A549 (cell line): ENCODE results near the gene SRC. TPM values are rescaled to one million over a fixed set of nuclear protein-coding genes. Genes with fewer than 3 reads are reported as not detected.

Experiments used
- ATAC-seq, 2 experiments: fragments of 200-7000 bp in 1 of 2; fragments of >200 bp in 1 of 2; cut with Nextera tagmentation in 1 of 2; cut with Tn5 transposase in 1 of 2; 3 replicates each; pipeline versions ENCODE4 v1.8.0 to v1.9.1; 2018 to 2020; ENCODE audit warnings: mild to moderate bottlenecking in 1 of 2, moderate library complexity in 1 of 2
- CTCF ChIA-PET: fragments of 300-600 bp; sonication (Branson Sonifier 250); formaldehyde crosslinking; extraction: SDS; loops from one replicate; lab custom pipeline; 2021; ENCODE audit warnings: antibody characterized with exemption, inconsistent platforms; lab: Yijun Ruan, JAX
- POLR2A ChIA-PET: fragments of 350-600 bp; formaldehyde crosslinking; extraction: SDS; loops from one replicate; lab custom pipeline; 2021; ENCODE audit warnings: antibody characterized with exemption, inconsistent platforms; lab: Yijun Ruan, JAX
- DNase-seq, 2 experiments: peaks; one replicate each; pipeline versions ENCODE4 v3.0.0 to v3.0.0-alpha.2; 2011 to 2016; ENCODE audit warnings: low read depth in 1 of 2, low spot score in 1 of 2
- FAIRE-seq: peaks from 2 replicates; lab custom pipeline; 2011; peaks lifted over from hg19 to GRCh38; lab: Jason Lieb, UNC
- H3K27ac ChIP-seq, 2 experiments: fragments of >200 bp; sonication (Bioruptor Twin); formaldehyde crosslinking; 3 replicates each; pipeline ENCODE4 v1.5.1; 2016 to 2017
- H3K4me1 ChIP-seq: fragments of >200 bp; sonication (Bioruptor Twin); formaldehyde crosslinking; 3 replicates; pipeline ENCODE4 v1.6.1; 2016
- H3K4me2 ChIP-seq: fragments of >200 bp; sonication (Bioruptor Twin); formaldehyde crosslinking; 3 replicates; pipeline ENCODE4 v1.6.1; 2016
- H3K4me3 ChIP-seq: fragments of >200 bp; sonication (Bioruptor Twin); formaldehyde crosslinking; 3 replicates; pipeline ENCODE4 v1.5.1; 2016
- H3K9me3 ChIP-seq: fragments of >200 bp; sonication (Bioruptor Twin); formaldehyde crosslinking; 3 replicates; pipeline ENCODE4 v1.6.1; 2016
- BHLHE40 ChIP-seq: IDR thresholded peaks from 2 replicates; pipeline ENCODE4 v1.6.1; 2012; ENCODE audit warnings: low read depth, low read length, inconsistent platforms
- CEBPB ChIP-seq, 2 experiments: fragments of >200 bp in 1 of 2; sonication (Bioruptor Twin) in 1 of 2; formaldehyde crosslinking in 1 of 2; IDR thresholded peaks; 2 replicates each; pipeline ENCODE4 v1.6.1; 2012 to 2016
- CHD2 ChIP-seq: fragments of 150-350 bp; IDR thresholded peaks from 2 replicates; pipeline ENCODE4 v1.6.1; 2014; ENCODE audit warnings: low read length; ENCODE audit not compliant: partially characterized antibody
- CHD4 ChIP-seq: fragments of 200-600 bp; sonication (generic); IDR thresholded peaks from 2 replicates; pipeline ENCODE4 v1.6.1; 2016; ENCODE audit warnings: antibody characterized with exemption, mild to moderate bottlenecking, borderline replicate concordance
- EHMT2 ChIP-seq: fragments of 200-600 bp; sonication (generic); IDR thresholded peaks from 2 replicates; pipeline ENCODE4 v1.6.1; 2016; ENCODE audit warnings: antibody characterized with exemption, low read depth, mild to moderate bottlenecking, moderate library complexity
- FOSB ChIP-seq: fragments of 250-450 bp; sonication (Bioruptor Pico); IDR thresholded peaks from 2 replicates; pipeline ENCODE4 v1.5.0; 2020; ENCODE audit warnings: mild to moderate bottlenecking, moderate library complexity
- HEYL ChIP-seq: fragments of 250-450 bp; sonication (Bioruptor Pico); IDR thresholded peaks from 2 replicates; pipeline ENCODE4 v1.8.0; 2021; ENCODE audit warnings: mild to moderate bottlenecking, moderate library complexity
- JUN ChIP-seq, 2 experiments: fragments of >200 bp; sonication (Bioruptor Twin); formaldehyde crosslinking; IDR thresholded peaks; 2 replicates in 1 of 2; 3 replicates in 1 of 2; pipeline ENCODE4 v1.6.1; 2016 to 2017
- JUNB ChIP-seq: fragments of >200 bp; sonication (Bioruptor Twin); formaldehyde crosslinking; IDR thresholded peaks from 2 replicates; pipeline ENCODE4 v1.6.1; 2016
- KDM5A ChIP-seq: fragments of 200-600 bp; sonication (generic); IDR thresholded peaks from 2 replicates; pipeline ENCODE4 v1.6.1; 2016; ENCODE audit warnings: antibody characterized with exemption, mild to moderate bottlenecking
- MAX ChIP-seq: IDR thresholded peaks from 2 replicates; pipeline ENCODE4 v1.6.1; 2012
- MYC ChIP-seq: IDR thresholded peaks from 2 replicates; pipeline ENCODE4 v1.6.1; 2012; ENCODE audit warnings: mild to moderate bottlenecking, inconsistent platforms, low read length, improper control_type of control experiment, borderline replicate concordance
- PHF8 ChIP-seq: fragments of 200-600 bp; sonication (generic); IDR thresholded peaks from 2 replicates; pipeline ENCODE4 v1.6.1; 2016; ENCODE audit warnings: low read depth, mild to moderate bottlenecking, antibody characterized with exemption, moderate library complexity, borderline replicate concordance
- POLR2A ChIP-seq: IDR thresholded peaks from 2 replicates; pipeline ENCODE4 v1.6.1; 2012; ENCODE audit warnings: mild to moderate bottlenecking, low read length
- RAD21 ChIP-seq, 2 experiments: fragments of >200 bp in 1 of 2; sonication (Bioruptor Twin) in 1 of 2; formaldehyde crosslinking in 1 of 2; IDR thresholded peaks in 1 of 2; conservative IDR thresholded peaks in 1 of 2; 2 replicates in 1 of 2; 3 replicates in 1 of 2; pipeline ENCODE4 v1.6.1; 2012 to 2018; ENCODE audit warnings: inconsistent platforms in 1 of 2
- RCOR1 ChIP-seq: fragments of 150-350 bp; IDR thresholded peaks from 2 replicates; pipeline ENCODE4 v1.6.1; 2014; ENCODE audit warnings: antibody characterized with exemption, low read length, low read depth
- TFCP2L1 ChIP-seq: fragments of 250-450 bp; sonication (Bioruptor Pico); IDR thresholded peaks from 2 replicates; pipeline ENCODE4 v1.5.0; 2021; ENCODE audit warnings: mild to moderate bottlenecking
- ZC3H11A ChIP-seq: fragments of 450-650 bp; IDR thresholded peaks from 2 replicates; pipeline ENCODE4 v1.6.1; 2014; ENCODE audit warnings: antibody characterized with exemption, mild to moderate bottlenecking
- ZFP36 ChIP-seq: fragments of 450-650 bp; IDR thresholded peaks from 2 replicates; pipeline ENCODE4 v1.6.1; 2014; ENCODE audit warnings: borderline replicate concordance; ENCODE audit not compliant: partially characterized antibody
- ZNF302 ChIP-seq: fragments of 250-450 bp; sonication (Bioruptor Pico); IDR thresholded peaks from 2 replicates; pipeline ENCODE4 v1.9.0; 2021; ENCODE audit warnings: inconsistent platforms, mild to moderate bottlenecking, moderate library complexity
- WGBS: methylation state at CpG from one replicate; pipeline ENCODE4 v1.1.6; 2017; ENCODE audit errors: missing lambda C conversion rate; 5-methylcytosine and 5-hydroxymethylcytosine counted together
- polyA plus RNA-seq, 4 experiments: library from polyadenylated mRNA; depleted of rRNA in 3 of 4; stranded (reverse); fragments of >200 nt; fragmentation: RNase III in 1 of 4; extraction: RNeasy Plus Mini Kit Qiagen cat#74134 plus additional on column Dnase treatment in 1 of 4; gene quantifications; 2 replicates in 3 of 4; 3 replicates in 1 of 4; pipeline ENCODE4 v1.2.3, GENCODE V29; 2011 to 2017
- TF ChIP-seq, protein P1 (sequence below): fragments of >200 bp; sonication (Bioruptor Twin); formaldehyde crosslinking; IDR thresholded peaks from 3 replicates; pipeline ENCODE4 v1.5.1; 2016
- TF ChIP-seq, protein P2 (sequence below): fragments of 450-650 bp; IDR thresholded peaks from 2 replicates; pipeline ENCODE4 v1.6.1; 2014; ENCODE audit warnings: antibody characterized with exemption
- TF ChIP-seq, protein P3 (sequence below): IDR thresholded peaks from 2 replicates; pipeline ENCODE4 v1.6.1; 2012

The SRC gene
- polyA plus RNA-seq, 2 of the 4 experiments (the other 2 are of a cell fraction) = 139 to 154 TPM

DNA sequence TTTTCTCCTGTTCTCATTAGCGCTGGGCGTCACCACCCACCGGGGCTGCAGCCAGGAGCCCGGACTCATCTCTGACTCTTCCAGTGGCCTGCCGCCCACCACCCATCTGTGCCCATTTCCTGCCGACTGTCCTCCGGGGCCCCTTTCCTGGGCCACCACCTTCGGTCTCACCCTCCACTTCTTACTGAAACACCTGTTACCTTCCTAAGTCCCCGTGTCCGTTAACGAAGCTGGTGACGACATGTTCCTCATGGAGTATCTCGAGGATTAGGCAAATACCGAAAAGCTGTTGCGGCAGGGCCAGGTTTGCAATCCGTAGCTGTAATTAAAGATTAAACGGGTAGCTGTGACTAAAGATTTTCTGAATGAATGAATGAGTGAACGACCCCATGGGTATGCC, 80.2 kb downstream of the SRC start:
- WGBS = 40% methylated on average over 18 of the region's 18 CpGs
- FAIRE-seq = no peak
- CTCF ChIA-PET = interaction anchor here (0.6 to 1.5 kb wide), 2 partner anchors 41 to 99 kb away, joined by 4 to 5 read pairs; no protein-coding TSS in a partner anchor

GRCh38 chr20:37426978-37427377, 81.0 kb downstream of the SRC start:
- Histone ChIP-seq H3K4me2 (no peak overlapping the region), H3K9me3 (no peaks in the 10 kb centered on the region), H3K27ac (no peak overlapping the region), H3K4me1 (no peaks in the 10 kb centered on the region), H3K4me3 (no peak overlapping the region)
- ChIA-PET CTCF (interaction anchor here (0.5 to 1.5 kb wide), 3 partner anchors 42 to 113 kb away, joined by 3 to 4 read pairs (median 3); no protein-coding TSS in a partner anchor), POLR2A (no interaction called here)
- FAIRE-seq (no peak), ATAC-seq (no peak), DNase-seq (no peak)
- WGBS = 8% methylated on average over 3 of the region's 3 CpGs
- TF ChIP-seq EHMT2 (no peak), MYC (no peak), PHF8 (no peak), ZNF302 (CRISPR knock-in tag) (no peak), MAX (no peak), JUN (IDR thresholded peaks at IDR 0.05) (no peak)
- TF ChIP-seq, all 56 proteins: peak for 0

More for the DNA sequence above, 80.2 kb downstream of the SRC start:
- POLR2A ChIA-PET = no interaction called here
- no peak for DNase-seq
- no peak overlapping the region for H3K4me3 ChIP-seq
- H3K27ac ChIP-seq = no peak overlapping the region
- no peaks in the 10 kb centered on the region for H3K4me1 ChIP-seq
- no peaks in the 10 kb centered on the region for H3K9me3 ChIP-seq
- H3K4me2 ChIP-seq = no peak overlapping the region
- no peak for ATAC-seq
- TF ChIP-seq CEBPB (IDR thresholded peaks at IDR 0.05) = no peak
- TF ChIP-seq, protein P1, sequence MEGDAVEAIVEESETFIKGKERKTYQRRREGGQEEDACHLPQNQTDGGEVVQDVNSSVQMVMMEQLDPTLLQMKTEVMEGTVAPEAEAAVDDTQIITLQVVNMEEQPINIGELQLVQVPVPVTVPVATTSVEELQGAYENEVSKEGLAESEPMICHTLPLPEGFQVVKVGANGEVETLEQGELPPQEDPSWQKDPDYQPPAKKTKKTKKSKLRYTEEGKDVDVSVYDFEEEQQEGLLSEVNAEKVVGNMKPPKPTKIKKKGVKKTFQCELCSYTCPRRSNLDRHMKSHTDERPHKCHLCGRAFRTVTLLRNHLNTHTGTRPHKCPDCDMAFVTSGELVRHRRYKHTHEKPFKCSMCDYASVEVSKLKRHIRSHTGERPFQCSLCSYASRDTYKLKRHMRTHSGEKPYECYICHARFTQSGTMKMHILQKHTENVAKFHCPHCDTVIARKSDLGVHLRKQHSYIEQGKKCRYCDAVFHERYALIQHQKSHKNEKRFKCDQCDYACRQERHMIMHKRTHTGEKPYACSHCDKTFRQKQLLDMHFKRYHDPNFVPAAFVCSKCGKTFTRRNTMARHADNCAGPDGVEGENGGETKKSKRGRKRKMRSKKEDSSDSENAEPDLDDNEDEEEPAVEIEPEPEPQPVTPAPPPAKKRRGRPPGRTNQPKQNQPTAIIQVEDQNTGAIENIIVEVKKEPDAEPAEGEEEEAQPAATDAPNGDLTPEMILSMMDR = no peak

DNA sequence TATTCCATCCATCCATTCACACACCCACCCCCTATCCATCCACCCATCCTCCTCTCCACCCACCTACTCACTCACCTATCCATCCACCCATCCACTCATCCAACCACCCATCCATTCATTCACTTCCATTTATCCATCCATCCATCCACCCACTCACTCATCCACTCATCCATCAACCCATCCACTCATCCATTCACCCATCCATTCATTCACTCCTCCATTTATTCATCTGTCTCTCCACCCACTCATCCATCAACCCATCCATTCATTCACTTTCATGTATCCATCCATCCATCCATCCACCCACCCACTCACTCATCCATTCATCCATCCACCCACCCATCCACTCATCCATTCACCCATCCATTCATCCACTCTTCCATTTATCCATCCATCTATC, 84.1 kb downstream of the SRC start:
- ATAC-seq (no peak), FAIRE-seq (no peak), DNase-seq (no peak)
- H3K4me1 ChIP-seq = no peaks in the 10 kb centered on the region
- H3K4me2 ChIP-seq = no peak overlapping the region
- ChIA-PET CTCF (no interaction called here), POLR2A (no interaction called here)
- H3K4me3 ChIP-seq = no peak overlapping the region
- TF ChIP-seq TFCP2L1 (CRISPR knock-in tag) = no peak
- no peak for TF ChIP-seq FOSB (CRISPR knock-in tag)
- no peak for TF ChIP-seq BHLHE40
- H3K27ac ChIP-seq = no peak overlapping the region
- H3K9me3 ChIP-seq = no peaks in the 10 kb centered on the region

DNA sequence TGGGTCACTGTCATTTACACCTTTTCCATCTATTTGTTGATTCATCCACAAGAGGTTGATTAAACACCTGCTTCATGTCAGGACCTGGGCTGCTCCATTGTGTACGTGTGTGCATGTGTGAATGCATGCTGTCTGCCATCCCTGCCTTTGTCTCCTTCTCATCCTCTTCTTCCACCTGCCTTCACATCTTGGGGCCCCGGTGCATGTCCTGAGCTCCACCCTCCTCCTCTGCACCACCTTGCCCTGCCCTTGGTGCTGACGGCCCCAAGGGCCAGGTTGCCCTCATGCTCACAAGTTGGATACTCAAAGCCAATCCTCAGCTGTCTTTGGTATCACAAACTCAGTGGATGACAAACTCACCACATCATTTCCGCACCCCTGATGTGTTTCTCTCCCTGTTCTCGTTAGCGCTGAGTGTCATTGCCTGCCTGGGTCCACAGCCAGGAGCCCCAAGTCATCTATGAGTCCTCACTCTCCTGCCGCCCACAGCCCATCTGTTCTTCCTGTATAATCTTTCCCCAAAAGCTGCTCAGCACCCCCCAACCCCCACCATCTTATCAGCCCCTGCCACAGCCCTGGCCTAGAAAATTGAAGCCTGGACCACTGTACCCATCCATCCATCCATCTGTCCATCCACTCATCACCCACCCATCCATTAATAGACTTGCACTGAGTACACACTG, 85.0 kb downstream of the SRC start:
- Histone ChIP-seq H3K4me3 (no peak overlapping the region), H3K4me1 (no peaks in the 10 kb centered on the region), H3K4me2 (no peak overlapping the region), H3K27ac (no peak overlapping the region), H3K9me3 (no peaks in the 10 kb centered on the region)
- WGBS = 34% methylated on average over 7 of the region's 7 CpGs
- CTCF ChIA-PET = interaction anchor here (0.8 to 1.1 kb wide), 2 partner anchors 97 to 149 kb away, joined by 3 read pairs; partner anchors contain the start of gene BLCAP
- DNase-seq (no peak), ATAC-seq (no peak), FAIRE-seq (no peak)
- POLR2A ChIA-PET = no interaction called here
- TF ChIP-seq RAD21 (conservative IDR thresholded peaks at IDR 0.05 in 1 of 2, IDR thresholded peaks at IDR 0.05 in 1 of 2) = no peak
- TF ChIP-seq, protein P2, sequence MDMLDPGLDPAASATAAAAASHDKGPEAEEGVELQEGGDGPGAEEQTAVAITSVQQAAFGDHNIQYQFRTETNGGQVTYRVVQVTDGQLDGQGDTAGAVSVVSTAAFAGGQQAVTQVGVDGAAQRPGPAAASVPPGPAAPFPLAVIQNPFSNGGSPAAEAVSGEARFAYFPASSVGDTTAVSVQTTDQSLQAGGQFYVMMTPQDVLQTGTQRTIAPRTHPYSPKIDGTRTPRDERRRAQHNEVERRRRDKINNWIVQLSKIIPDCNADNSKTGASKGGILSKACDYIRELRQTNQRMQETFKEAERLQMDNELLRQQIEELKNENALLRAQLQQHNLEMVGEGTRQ = no peak
- TF ChIP-seq CHD2 = no peak
- no peak for TF ChIP-seq RCOR1
- TF ChIP-seq FOSB (CRISPR knock-in tag) = no peak
- no peak for TF ChIP-seq POLR2A
- no peak for TF ChIP-seq PHF8
- TF ChIP-seq, protein P1 = no peak
- no peak for TF ChIP-seq HEYL
- TF ChIP-seq, protein P3, sequence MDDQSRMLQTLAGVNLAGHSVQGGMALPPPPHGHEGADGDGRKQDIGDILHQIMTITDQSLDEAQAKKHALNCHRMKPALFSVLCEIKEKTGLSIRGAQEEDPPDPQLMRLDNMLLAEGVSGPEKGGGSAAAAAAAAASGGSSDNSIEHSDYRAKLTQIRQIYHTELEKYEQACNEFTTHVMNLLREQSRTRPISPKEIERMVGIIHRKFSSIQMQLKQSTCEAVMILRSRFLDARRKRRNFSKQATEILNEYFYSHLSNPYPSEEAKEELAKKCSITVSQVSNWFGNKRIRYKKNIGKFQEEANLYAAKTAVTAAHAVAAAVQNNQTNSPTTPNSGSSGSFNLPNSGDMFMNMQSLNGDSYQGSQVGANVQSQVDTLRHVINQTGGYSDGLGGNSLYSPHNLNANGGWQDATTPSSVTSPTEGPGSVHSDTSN = no peak
- no peak for TF ChIP-seq CHD4
- no peak for TF ChIP-seq MAX
- no peak for TF ChIP-seq ZC3H11A
- no peak for TF ChIP-seq ZNF302 (CRISPR knock-in tag)
- no peak for TF ChIP-seq JUNB
- no peak for TF ChIP-seq CEBPB (IDR thresholded peaks at IDR 0.05)
- no peak for TF ChIP-seq KDM5A
- no peak for TF ChIP-seq ZFP36
